Psoas muscle (tissue), 8 donors: Measurements from ENCODE around the gene ATG2B. TPM values are rescaled to one million over a fixed set of nuclear protein-coding genes. Genes with fewer than 3 reads are reported as not detected.

ENCODE experiments used
- ATAC-seq, 4 donors: fragments of 200-7000 bp; cut with Tn5 transposase; one replicate each; pipeline ENCODE4 v1.9.1; 2020; ENCODE audit warnings: moderate library complexity in 3 of 4, mild to moderate bottlenecking in 2 of 4
- DNase-seq, 2 donors: peaks; one replicate each; pipeline ENCODE4 v3.0.0-alpha.2; 2020
- H3K27ac ChIP-seq: fragments of 200-600 bp; one replicate; pipeline ENCODE4 v1.8.0; 2022
- H3K27me3 ChIP-seq, 3 donors: fragments of 200-600 bp in 1 of 3; one replicate each; pipeline versions ENCODE4 v1.6.1 to v1.8.0; 2013 to 2022; ENCODE audit warnings: low read length in 2 of 3, mild to moderate bottlenecking in 2 of 3, moderate library complexity in 1 of 3; ENCODE audit not compliant: insufficient read depth in 3 of 3
- H3K36me3 ChIP-seq, 2 donors: fragments of 200-600 bp in 1 of 2; one replicate each; pipeline versions ENCODE4 v1.6.1 to v1.8.0; 2013 to 2022; ENCODE audit warnings: low read depth in 1 of 2, mild to moderate bottlenecking in 1 of 2, moderate library complexity in 1 of 2; ENCODE audit not compliant: insufficient read depth in 1 of 2
- H3K4me1 ChIP-seq: fragments of 200-600 bp; one replicate; pipeline ENCODE4 v1.8.0; 2022
- H3K4me3 ChIP-seq: fragments of 200-600 bp; one replicate; pipeline ENCODE4 v1.8.0; 2022; ENCODE audit warnings: mild to moderate bottlenecking
- H3K9me3 ChIP-seq: fragments of 200-600 bp; one replicate; pipeline ENCODE4 v1.8.0; 2022
- CTCF ChIP-seq: fragments of 200-600 bp; IDR thresholded peaks from one replicate; pipeline ENCODE4 v1.8.0; 2022; ENCODE audit warnings: antibody characterized with exemption
- WGBS, 3 donors: extraction: QIAGEN DNeasy Blood & Tissue Kit; methylation state at CpG; one replicate each; pipeline versions ENCODE4 v1.1.6 to v1.1.7; 2013; 5-methylcytosine and 5-hydroxymethylcytosine counted together
- intact Hi-C, 2 donors: fragments of 100-400 bp; cut with DNase I; formaldehyde crosslinking; loops; one replicate each; pipeline versions ENCODE4 v1.11.0 to v1.14.2; 2022
- polyA plus RNA-seq, 3 donors: library from polyadenylated mRNA; stranded (reverse); fragments of 200-250 nt; gene quantifications; one replicate each; pipeline ENCODE4 v1.2.3, GENCODE V29; 2013
- total RNA-seq, 4 donors: library from RNA; stranded (reverse); fragmentation: NEBNext Ultra II Directional in 2 of 4; extraction: Animal tissue kit (Norgen Biotek cat#: 25700) in 2 of 4; gene quantifications; one replicate each; pipeline versions ENCODE4 v1.2.1 to v1.2.4, GENCODE V29; 2021 to 2023
- donor health status: healthy with polysubstance abuse.
- donor health status: DM: no; HTN: no; CAD: no; lungs with moderate emphysema.
- donor health status: Bipolar disorder and iron deficiency.
- donor health status: healthy.
- donor health status: DM: yes; HTN: yes; CAD: no.
- donor health status: DM: no; HTN: no; CAD: no.
- donor health status: DM: no; HTN: no; CAD: no.
- donor health status: DM: yes; HTN: yes; CAD: no.

The ATG2B gene
- total and polyA plus RNA-seq, 7 donors, result 2.7 to 21.5 (median 12.6) TPM

- 87 to 98% (median 96%) methylated on average over 1 of the region's 1 CpG for whole genome bisulfite sequencing, 3 donors
- Histone ChIP-seq H3K9me3 (peaks cover 13% of the 10 kb centered on the region), H3K27ac (no peak overlapping the region), H3K4me3 (no peak overlapping the region), H3K36me3 (peaks cover 0 to 13% of the 10 kb centered on the region in 2 donors), H3K27me3 (no peaks in the 10 kb centered on the region), H3K4me1 (peaks cover 5% of the 10 kb centered on the region)
- DNase-seq, result no peak
- intact Hi-C loops, result loop anchor here (5.0 to 10.0 kb wide), 2 partner anchors 273 to 716 kb away; no protein-coding TSS in a partner anchor
- no peak for ATAC-seq
- no peak for TF ChIP-seq CTCF
Observed at GRCh38 chr14:96277890-96278289, 85.3 kb downstream of the ATG2B start.

GRCh38 chr14:96275177-96276112 lies 87.7 kb downstream of the ATG2B start:
- ATAC-seq, result peak; percentile 52 to 73 (median 66)
- H3K27me3 ChIP-seq, result no peaks in the 10 kb centered on the region
- intact Hi-C loops, result loop anchor here (2.0 to 10.0 kb wide), 4 partner anchors 175 to 713 kb away; no protein-coding TSS in a partner anchor
- peak; percentile 75 to 80 for DNase-seq
- WGBS, 3 donors, result 9 to 12% (median 11%) methylated on average over 17 of the region's 17 CpGs
- H3K27ac ChIP-seq, result no peak overlapping the region
- no peaks in the 10 kb centered on the region for H3K36me3 ChIP-seq
- no peak overlapping the region for H3K4me3 ChIP-seq
- peaks cover 13% of the 10 kb centered on the region for H3K9me3 ChIP-seq
- peaks cover 5% of the 10 kb centered on the region for H3K4me1 ChIP-seq
- TF ChIP-seq CTCF, result peak; percentile 82

GRCh38 chr14:96274543-96274942 lies 88.6 kb downstream of the ATG2B start:
- no peak for ATAC-seq

GRCh38 chr14:96274122-96274521 lies 89.0 kb downstream of the ATG2B start:
- DNase-seq, result no peak
- Histone ChIP-seq H3K36me3 (no peaks in the 10 kb centered on the region), H3K9me3 (peaks cover 13% of the 10 kb centered on the region)

More at GRCh38 chr14:96274543-96274942, 88.6 kb downstream of the ATG2B start:
- Histone ChIP-seq H3K36me3 (no peaks in the 10 kb centered on the region), H3K9me3 (peaks cover 13% of the 10 kb centered on the region), H3K27me3 (no peaks in the 10 kb centered on the region), H3K4me1 (peaks cover 5% of the 10 kb centered on the region), H3K4me3 (no peak overlapping the region), H3K27ac (no peak overlapping the region)
- no peak for TF ChIP-seq CTCF
- DNase-seq, result no peak
- intact Hi-C loops, result loop anchor here in 1 of 2 donors (2.0 to 10.0 kb wide), 3 partner anchors 174 to 712 kb away; no protein-coding TSS in a partner anchor
- WGBS, 3 donors, result 41 to 65% (median 45%) methylated on average over 6 of the region's 6 CpGs

More at GRCh38 chr14:96274122-96274521, 89.0 kb downstream of the ATG2B start:
- Histone ChIP-seq H3K27me3 (no peaks in the 10 kb centered on the region), H3K27ac (no peak overlapping the region), H3K4me1 (peaks cover 5% of the 10 kb centered on the region), H3K4me3 (no peak overlapping the region)
- 66 to 75% (median 74%) methylated on average over 5 of the region's 5 CpGs for WGBS, 3 donors
- TF ChIP-seq CTCF, result no peak
- intact Hi-C loops, result loop anchor here in 1 of 2 donors (2.0 to 10.0 kb wide), 3 partner anchors 173 to 711 kb away; no protein-coding TSS in a partner anchor
- no peak for ATAC-seq
